Liver (tissue), 9 donors: ENCODE results near the gene PDCD1. TPM values are rescaled to one million over a fixed set of nuclear protein-coding genes. Genes with fewer than 3 reads are reported as not detected.
A peak's percentile ranks its signal among the peaks of the same experiment; 100 is the strongest.
"Not testable (repeated sequence)": the region's sequence is repeated elsewhere in the genome, so short reads cannot be mapped to it uniquely, and the experiment has no call there.

Experiments used
- DNase-seq: peaks from one replicate; pipeline ENCODE4 v3.0.0-alpha.2; 2017; ENCODE audit warnings: low spot score
- H3K27ac ChIP-seq, 2 donors: one replicate each; pipeline ENCODE4 v1.7.0; 2013; ENCODE audit warnings: inconsistent platforms in 2 of 2, low read length in 2 of 2, control low read depth in 1 of 2, low read depth in 1 of 2, mild to moderate bottlenecking in 1 of 2
- H3K27me3 ChIP-seq, 4 donors: one replicate each; pipeline versions ENCODE4 v1.6.1 to v1.7.0; 2013; ENCODE audit warnings: low read length in 3 of 4, inconsistent platforms in 1 of 4, mild to moderate bottlenecking in 1 of 4, moderate library complexity in 1 of 4; ENCODE audit not compliant: control insufficient read depth in 4 of 4, insufficient read depth in 4 of 4
- H3K36me3 ChIP-seq, 4 donors: one replicate each; pipeline versions ENCODE4 v1.6.1 to v1.7.0; 2013; ENCODE audit warnings: low read length in 3 of 4, mild to moderate bottlenecking in 3 of 4, low read depth in 1 of 4, moderate library complexity in 1 of 4; ENCODE audit not compliant: control insufficient read depth in 4 of 4, insufficient read depth in 3 of 4
- H3K4me1 ChIP-seq, 4 donors: one replicate each; pipeline versions ENCODE4 v1.6.1 to v1.7.0; 2013; ENCODE audit warnings: low read length in 3 of 4, mild to moderate bottlenecking in 3 of 4, moderate library complexity in 1 of 4; ENCODE audit not compliant: control insufficient read depth in 4 of 4, insufficient read depth in 4 of 4
- H3K4me3 ChIP-seq, 3 donors: one replicate each; pipeline versions ENCODE4 v1.6.1 to v1.7.0; 2013; ENCODE audit warnings: low read length in 3 of 3, control low read depth in 1 of 3, low read depth in 1 of 3, mild to moderate bottlenecking in 1 of 3
- H3K9ac ChIP-seq, 2 donors: one replicate each; pipeline ENCODE4 v1.7.0; 2013; ENCODE audit warnings: low read length in 2 of 2, mild to moderate bottlenecking in 2 of 2, moderate library complexity in 2 of 2, control low read depth in 1 of 2, low read depth in 1 of 2
- H3K9me3 ChIP-seq, 4 donors: one replicate each; pipeline versions ENCODE4 v1.6.1 to v1.7.0; 2013; ENCODE audit warnings: low read length in 3 of 4; ENCODE audit not compliant: control insufficient read depth in 4 of 4
- GABPA ChIP-seq, 2 donors: IDR thresholded peaks in 1 of 2; conservative IDR thresholded peaks in 1 of 2; 2 replicates each; pipeline ENCODE4 v1.6.1; 2016; ENCODE audit warnings: antibody characterized with exemption in 2 of 2, mild to moderate bottlenecking in 1 of 2, moderate library complexity in 1 of 2
- NR2F2 ChIP-seq: IDR thresholded peaks from 2 replicates; pipeline ENCODE4 v1.6.1; 2016; ENCODE audit warnings: antibody characterized with exemption
- WGBS: extraction: QIAGEN DNeasy Blood & Tissue Kit; methylation state at CpG from one replicate; pipeline ENCODE4 v1.1.7; 2013; 5-methylcytosine and 5-hydroxymethylcytosine counted together
- polyA plus RNA-seq, 2 donors: library from polyadenylated mRNA; stranded (reverse) in 1 of 2; unstranded in 1 of 2; fragments of 200-250 nt in 1 of 2; fragments of >200 nt in 1 of 2; fragmentation: Nextera tagmentation in 1 of 2; extraction: Ambion mirVana in 1 of 2; gene quantifications; one replicate each; pipeline versions ENCODE4 v1.2.1 to v1.2.3, GENCODE V29; 2013 to 2015
- total RNA-seq, 2 donors: library from RNA; depleted of rRNA; stranded (reverse); fragments of >200 nt; gene quantifications; one replicate each; pipeline ENCODE4 v1.2.3, GENCODE V29; 2014
- donor health status: healthy.
- donor health status: healthy.
- donor health status: healthy.
- donor health status: healthy.
- donor health status: healthy.

PDCD1 gene
- total and polyA plus RNA-seq, 4 donors, result 0.20 to 0.37 (median 0.25) TPM; not detected in 1

DNA sequence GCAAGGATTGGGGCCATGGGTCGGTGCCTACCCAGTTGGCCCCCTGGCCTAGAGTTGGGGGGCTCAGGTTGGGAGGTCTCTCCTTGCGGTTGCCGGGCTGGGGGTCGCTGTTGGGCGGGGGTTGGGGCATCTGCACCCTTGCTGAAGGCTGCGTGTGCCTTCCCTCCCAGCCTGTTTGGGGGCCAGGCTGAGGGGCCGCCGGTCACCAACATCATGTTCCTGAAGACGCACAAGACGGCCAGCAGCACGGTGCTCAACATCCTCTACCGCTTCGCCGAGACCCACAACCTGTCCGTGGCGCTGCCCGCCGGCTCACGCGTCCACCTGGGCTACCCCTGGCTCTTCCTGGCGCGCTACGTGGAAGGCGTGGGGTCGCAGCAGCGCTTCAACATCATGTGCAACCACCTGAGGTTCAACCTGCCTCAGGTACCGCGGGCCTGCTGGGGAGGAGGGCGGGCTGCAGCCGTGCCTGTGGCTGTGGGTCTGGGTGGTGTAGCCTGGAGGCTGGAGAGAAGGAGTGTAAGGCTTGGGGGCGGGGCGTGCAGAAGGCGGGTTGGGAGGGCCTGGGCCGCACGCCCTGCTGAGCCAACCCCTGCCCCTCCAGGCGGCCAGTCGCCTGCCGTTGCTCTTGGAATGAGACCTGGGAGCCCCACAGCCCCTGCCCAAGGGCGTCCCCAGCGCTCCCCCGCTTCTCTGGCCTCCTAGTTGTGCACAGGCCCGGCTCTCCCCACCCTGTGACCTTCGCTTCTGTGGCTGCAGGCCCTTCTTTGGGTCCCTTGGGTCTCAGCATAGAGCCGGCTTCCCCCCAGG is 56.9 kb downstream of the PDCD1 start:
- Histone ChIP-seq H3K27ac (no peak overlapping the region), H3K4me3 (no peak overlapping the region)

DNA sequence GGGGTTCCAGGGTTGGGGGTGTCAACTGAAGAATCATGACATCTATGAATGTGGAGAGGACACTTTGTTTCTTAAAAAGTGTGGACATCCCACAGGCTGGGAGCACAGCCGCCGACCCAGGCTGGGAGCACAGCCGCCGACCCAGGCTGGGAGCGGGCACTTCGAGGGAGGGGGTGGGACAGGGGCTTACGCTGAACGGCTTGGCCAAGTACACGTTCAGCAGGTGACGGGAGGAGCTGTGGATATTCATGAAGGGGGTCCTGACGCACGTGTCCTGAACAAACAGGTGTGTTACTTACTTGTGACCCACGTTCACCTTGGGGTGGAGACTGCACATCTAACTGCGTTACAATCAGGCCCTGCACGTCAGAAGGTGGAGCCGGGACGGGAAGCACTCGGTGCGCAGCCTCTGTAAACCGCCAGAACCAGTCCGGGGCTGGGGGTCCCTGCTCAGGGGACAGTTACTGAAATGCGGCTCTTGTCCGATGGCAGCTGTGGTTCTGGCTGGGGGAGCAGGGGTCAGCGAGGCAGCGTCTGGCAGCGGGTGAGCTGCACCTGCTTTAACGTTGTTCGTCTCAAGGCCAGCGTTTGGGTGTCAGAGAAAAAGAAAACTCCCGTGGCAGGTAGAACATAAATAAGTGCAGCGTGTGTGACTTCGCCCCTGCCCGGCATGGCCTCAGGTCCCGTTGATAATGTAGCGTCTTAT is 58.3 kb downstream of the PDCD1 start:
- H3K4me1 ChIP-seq, result peaks cover 0 to 12% (median 7%) of the 10 kb centered on the region in 4 donors
- not testable (repeated sequence) for H3K9ac ChIP-seq, H3K27me3 ChIP-seq, H3K27ac ChIP-seq, H3K4me3 ChIP-seq, H3K9me3 ChIP-seq, H3K36me3 ChIP-seq
- peak; percentile 22 for DNase-seq
- 90% methylated on average over 35 of the region's 35 CpGs for WGBS

More for the DNA sequence above, 56.9 kb downstream of the PDCD1 start:
- no peak for DNase-seq
- Histone ChIP-seq H3K9ac (no peak overlapping the region), H3K36me3 (no peaks in the 10 kb centered on the region), H3K4me1 (peaks cover 0 to 12% (median 7%) of the 10 kb centered on the region in 4 donors), H3K9me3 (no peaks in the 10 kb centered on the region), H3K27me3 (no peaks in the 10 kb centered on the region)
- WGBS, result 90% methylated on average over 44 of the region's 44 CpGs
- no peak for TF ChIP-seq GABPA (IDR thresholded peaks at IDR 0.05 in 1 of 2, conservative IDR thresholded peaks at IDR 0.05 in 1 of 2)
- TF ChIP-seq NR2F2, result no peak

Other genes starting within 250 kb of the PDCD1 start
- gene THAP4, start 221.7 kb downstream of the PDCD1 start, total RNA-seq, result 10 to 100 TPM; 16.8 to 20.5 TPM
- 10 to 100 TPM; 24.8 to 33.1 TPM for gene THAP4, start 221.7 kb downstream of the PDCD1 start, polyA plus RNA-seq
- gene ATG4B, start 221.2 kb downstream of the PDCD1 start, total RNA-seq, result 10 to 100 TPM; 31.0 to 50.3 TPM
- 10 to 100 TPM; 31.4 to 44.0 TPM for gene ATG4B, start 221.2 kb downstream of the PDCD1 start, polyA plus RNA-seq
- 10 to 100 TPM in 1 of 2 donors, 1 to 10 TPM in 1; 5.5 to 17.0 TPM for gene DTYMK, start 172.1 kb downstream of the PDCD1 start, total RNA-seq
- 10 to 100 TPM; 12.0 to 17.7 TPM for gene DTYMK, start 172.1 kb downstream of the PDCD1 start, polyA plus RNA-seq
- gene ING5, start 156.9 kb downstream of the PDCD1 start, total RNA-seq, result 10 to 100 TPM; 20.0 to 24.2 TPM
- gene ING5, start 156.9 kb downstream of the PDCD1 start, polyA plus RNA-seq, result 1 to 10 TPM; 7.2 to 7.8 TPM
- 10 to 100 TPM in 1 of 2 donors, 1 to 10 TPM in 1; 7.4 to 25.0 TPM for gene D2HGDH, start 124.3 kb downstream of the PDCD1 start, total RNA-seq
- 10 to 100 TPM in 1 of 2 donors, 1 to 10 TPM in 1; 6.4 to 19.7 TPM for gene D2HGDH, start 124.3 kb downstream of the PDCD1 start, polyA plus RNA-seq
- gene GAL3ST2, start 82.1 kb downstream of the PDCD1 start, total RNA-seq, result under 1 TPM; 0.23 to 0.33 TPM
- gene GAL3ST2, start 82.1 kb downstream of the PDCD1 start, polyA plus RNA-seq, result under 1 TPM in 1 of 2 donors, not detected in 1; 0.03 TPM
- gene NEU4, start 49.7 kb downstream of the PDCD1 start, total RNA-seq, result 10 to 100 TPM in 1 of 2 donors, 1 to 10 TPM in 1; 5.4 to 52.7 TPM
- 10 to 100 TPM; 17.5 to 58.4 TPM for gene NEU4, start 49.7 kb downstream of the PDCD1 start, polyA plus RNA-seq
- under 1 TPM in 1 of 2 donors, not detected in 1; under 0.01 TPM for gene RTP5, start 10.8 kb upstream of the PDCD1 start, total RNA-seq
- gene RTP5, start 10.8 kb upstream of the PDCD1 start, polyA plus RNA-seq, result under 1 TPM in 1 of 2 donors, not detected in 1; 0.03 TPM